Lung (tissue), 12 donors: ENCODE measurements around the gene CBX4. TPM values are rescaled to one million over a fixed set of nuclear protein-coding genes. Genes with fewer than 3 reads are reported as not detected.

Source experiments
- ATAC-seq: fragments of 200-7000 bp; cut with Tn5 transposase; one replicate; pipeline ENCODE4 v1.9.1; 2020; ENCODE audit warnings: moderate number of reproducible peaks; ENCODE audit not compliant: insufficient read depth, low FRiP score
- DNase-seq, 3 donors: peaks; one replicate each; pipeline ENCODE4 v3.0.0-alpha.2; 2013 to 2017
- H3K27ac ChIP-seq, 2 donors: one replicate each; pipeline ENCODE4 v1.5.1; 2013; ENCODE audit warnings: mild to moderate bottlenecking in 2 of 2, moderate library complexity in 2 of 2, control low read depth in 1 of 2, inconsistent platforms in 1 of 2, low read depth in 1 of 2, low read length in 1 of 2
- H3K27me3 ChIP-seq, 3 donors: one replicate each; pipeline ENCODE4 v1.5.1; 2013; ENCODE audit warnings: low read length in 2 of 3; ENCODE audit not compliant: control insufficient read depth in 3 of 3, insufficient read depth in 3 of 3
- H3K36me3 ChIP-seq, 4 donors: one replicate each; pipeline ENCODE4 v1.5.1; 2013; ENCODE audit warnings: low read length in 4 of 4, mild to moderate bottlenecking in 1 of 4, moderate library complexity in 1 of 4; ENCODE audit not compliant: control insufficient read depth in 4 of 4, insufficient read depth in 4 of 4
- H3K4me1 ChIP-seq, 5 donors: one replicate each; pipeline ENCODE4 v1.5.1; 2013; ENCODE audit warnings: low read length in 5 of 5, mild to moderate bottlenecking in 2 of 5, moderate library complexity in 1 of 5; ENCODE audit not compliant: control insufficient read depth in 5 of 5, insufficient read depth in 5 of 5
- H3K4me3 ChIP-seq: one replicate; pipeline ENCODE4 v1.5.1; 2013; ENCODE audit warnings: mild to moderate bottlenecking, control low read depth, moderate library complexity
- H3K9ac ChIP-seq, 2 donors: one replicate each; pipeline ENCODE4 v1.5.1; 2013; ENCODE audit warnings: low read length in 2 of 2, control low read depth in 1 of 2; ENCODE audit not compliant: insufficient read depth in 1 of 2
- H3K9me3 ChIP-seq, 4 donors: one replicate each; pipeline ENCODE4 v1.5.1; 2013; ENCODE audit warnings: low read length in 3 of 4, mild to moderate bottlenecking in 1 of 4, moderate library complexity in 1 of 4; ENCODE audit not compliant: control insufficient read depth in 4 of 4, insufficient read depth in 3 of 4
- CTCF ChIP-seq: IDR thresholded peaks from 2 replicates; pipeline ENCODE4 v1.5.1; 2012; ENCODE audit warnings: mild to moderate bottlenecking; ENCODE audit errors: control extremely low read depth, extremely low read depth
- WGBS, 2 donors: extraction: QIAGEN DNeasy Blood & Tissue Kit; methylation state at CpG; one replicate each; pipeline ENCODE4 v1.1.7; 2013; 5-methylcytosine and 5-hydroxymethylcytosine counted together
- polyA plus RNA-seq, 2 donors: library from polyadenylated mRNA; stranded (reverse); fragments of 200-250 nt; gene quantifications; one replicate each; pipeline ENCODE4 v1.2.1, GENCODE V29; 2013
- total RNA-seq, 2 donors: library from RNA; depleted of rRNA in 1 of 2; stranded (reverse); fragments of >200 nt in 1 of 2; gene quantifications; one replicate each; pipeline ENCODE4 v1.2.1, GENCODE V29; 2014 to 2021
- donor health status: control.
- donor health status: control.
- donor health status: Bipolar disorder and iron deficiency.
- donor health status: healthy.
- donor health status: DM: yes; HTN: yes; CAD: no.

CBX4 gene
- total and polyA plus RNA-seq, 4 donors = 12.8 to 32.0 (median 17.5) TPM

DNA sequence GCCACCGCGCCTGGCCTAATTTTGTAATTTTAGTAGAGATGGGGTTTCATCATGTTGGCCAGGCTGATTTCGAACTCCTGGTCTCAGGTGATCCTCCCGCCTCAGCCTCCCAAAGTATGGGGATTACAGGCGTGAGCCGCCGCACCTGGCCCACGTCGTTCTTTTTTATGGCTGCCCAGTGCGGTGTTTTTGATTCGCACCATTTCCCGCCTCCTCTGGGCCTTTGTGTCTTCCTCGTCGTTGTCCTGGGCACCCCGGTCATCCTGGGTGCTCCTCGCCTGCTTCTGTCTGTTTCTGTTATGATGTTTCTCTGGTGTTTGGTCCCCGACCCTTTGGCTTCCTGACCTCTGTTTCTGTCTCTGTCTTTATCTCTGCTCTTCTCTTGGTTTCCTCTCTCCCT lies 15.0 kb downstream of the CBX4 start:
- Histone ChIP-seq H3K36me3 (no peaks in the 10 kb centered on the region), H3K9ac (no peak overlapping the region), H3K4me3 (no peak overlapping the region), H3K4me1 (peaks cover 0 to 25% (median 11%) of the 10 kb centered on the region in 5 donors), H3K27ac (no peak overlapping the region), H3K9me3 (no peaks in the 10 kb centered on the region), H3K27me3 (no peaks in the 10 kb centered on the region)
- DNase-seq (no peak), ATAC-seq (no peak)
- TF ChIP-seq CTCF = no peak
- 98% methylated on average over 17 of the region's 17 CpGs for WGBS, 2 donors

DNA sequence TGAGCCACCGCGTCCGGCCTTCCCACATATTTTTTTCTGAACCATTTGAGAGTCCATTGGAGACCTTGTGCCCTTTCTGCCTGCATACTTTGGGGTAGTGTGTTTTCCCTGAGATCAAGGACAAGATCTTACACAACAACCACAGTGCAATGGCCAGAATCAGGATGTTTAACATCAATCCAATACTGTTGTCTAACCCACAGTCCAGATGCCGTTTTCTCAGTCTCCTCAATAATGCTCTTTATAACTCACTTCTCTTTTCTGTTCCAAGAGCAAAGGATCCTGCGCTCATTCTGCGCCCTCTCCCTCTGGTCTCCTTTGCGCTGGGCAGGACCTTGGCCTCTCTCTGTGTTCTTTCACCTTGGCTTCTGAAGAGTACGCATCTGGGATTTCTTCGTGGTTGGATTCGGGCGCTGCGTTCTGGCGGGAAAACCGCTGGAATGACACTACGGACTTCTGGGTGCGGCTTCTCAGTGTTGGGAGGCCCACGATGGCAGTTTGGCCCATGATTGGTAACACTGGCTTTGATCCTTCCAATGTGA lies 16.6 kb downstream of the CBX4 start:
- no peak for DNase-seq
- no peak for ATAC-seq
- no peak overlapping the region for H3K27ac ChIP-seq
- H3K27me3 ChIP-seq = peaks cover 0 to 2% (median 1%) of the 10 kb centered on the region in 3 donors
- H3K9ac ChIP-seq = no peak overlapping the region
- H3K36me3 ChIP-seq = no peaks in the 10 kb centered on the region
- WGBS, 2 donors = 94 to 95% methylated on average over 17 of the region's 17 CpGs
- TF ChIP-seq CTCF = no peak
- H3K9me3 ChIP-seq = no peaks in the 10 kb centered on the region
- H3K4me3 ChIP-seq = no peak overlapping the region
- H3K4me1 ChIP-seq = peaks cover 0 to 17% (median 8%) of the 10 kb centered on the region in 5 donors

- Histone ChIP-seq H3K27ac (no peak overlapping the region), H3K4me1 (peaks cover 0 to 9% (median 4%) of the 10 kb centered on the region in 5 donors), H3K36me3 (no peaks in the 10 kb centered on the region), H3K9ac (no peak overlapping the region), H3K9me3 (no peaks in the 10 kb centered on the region), H3K4me3 (no peak overlapping the region), H3K27me3 (peaks cover 0 to 11% (median 9%) of the 10 kb centered on the region in 3 donors)
- no peak for TF ChIP-seq CTCF
- WGBS, 2 donors = 86 to 91% methylated on average over 12 of the region's 12 CpGs
- ATAC-seq (no peak), DNase-seq (no peak)
Measured at GRCh38 chr17:79821331-79822095, 17.7 kb downstream of the CBX4 start.
